Measurements from ENCODE around the gene EFNA1. TPM values are rescaled to one million over a fixed set of nuclear protein-coding genes. Genes with fewer than 3 reads are reported as not detected.
A peak's percentile ranks its signal among the peaks of the same experiment; 100 is the strongest.

The EFNA1 gene
- total and polyA plus RNA-seq, 2 of the 13 experiments (the other 11 are each of a cell fraction or from before 2014, with no cell fraction given), result 81.8 to 874 TPM

GRCh38 chr1:155125946-155126555, 1.6 kb upstream of the EFNA1 start (continued):
- TF ChIP-seq HMGXB4 (CRISPR knock-in tag; IDR thresholded peaks at IDR 0.05; ENCODE audit: borderline replicate concordance in 1 of 2, low read depth in 1 of 2) (peak; percentile 18 to 90; a peak in 3 of 4 replicates), MXD1 (CRISPR knock-in tag; IDR thresholded peaks at IDR 0.05) (peak; percentile 92), ARNT2 (CRISPR knock-in tag; IDR thresholded peaks at IDR 0.05; ENCODE audit: low read depth) (peak; percentile 96), ELF3 (CRISPR knock-in tag; IDR thresholded peaks at IDR 0.05) (peak; percentile 74), RELA (CRISPR knock-in tag; IDR thresholded peaks at IDR 0.05) (no peak), ZFP41 (CRISPR knock-in tag; IDR thresholded peaks at IDR 0.05; ENCODE audit: borderline replicate concordance) (peak; percentile 87; the same call in 1 of the 2 replicates), U2AF2 (IDR thresholded peaks at IDR 0.05; ENCODE audit: low read depth, low read length) (no peak), GPN1 (CRISPR knock-in tag; IDR thresholded peaks at IDR 0.05; ENCODE audit: borderline replicate concordance) (no peak), NFIB (CRISPR knock-in tag; IDR thresholded peaks at IDR 0.05; ENCODE audit: borderline replicate concordance) (no peak), SIX4 (CRISPR knock-in tag; IDR thresholded peaks at IDR 0.05) (peak; percentile 66; the same call in 1 of the 2 replicates), MTF1 (CRISPR knock-in tag; IDR thresholded peaks at IDR 0.05) (peak; percentile 100), KAT2B (IDR thresholded peaks at IDR 0.05; ENCODE audit: borderline replicate concordance, low read depth, low read length) (no peak), ZNF746 (CRISPR knock-in tag; IDR thresholded peaks at IDR 0.05) (peak; percentile 98), MAFG (CRISPR knock-in tag; IDR thresholded peaks at IDR 0.05) (peak; percentile 2; the same call in 1 of the 2 replicates), DDIT3 (CRISPR knock-in tag; IDR thresholded peaks at IDR 0.05) (peak; percentile 36; the same call in 1 of the 2 replicates), ATRX (CRISPR knock-in tag; IDR thresholded peaks at IDR 0.05; ENCODE audit: borderline replicate concordance) (no peak), SIX1 (CRISPR knock-in tag; IDR thresholded peaks at IDR 0.05; ENCODE audit: borderline replicate concordance) (peak; percentile 46), RBM39 (IDR thresholded peaks at IDR 0.05; ENCODE audit: low read depth, low read length, poor library complexity, severe bottlenecking) (no peak), SATB2 (CRISPR knock-in tag; IDR thresholded peaks at IDR 0.05) (peak; percentile 42; the same call in 1 of the 2 replicates), ZBTB10 (CRISPR knock-in tag; IDR thresholded peaks at IDR 0.05; ENCODE audit: borderline replicate concordance) (0 out of 2 replicates have a peak, but pooled peaks have one; percentile 29), ZNF280D (CRISPR knock-in tag; IDR thresholded peaks at IDR 0.05) (peak; percentile 89)

All from HepG2 (cell line).